Liver (tissue), 9 donors: ENCODE results near the gene CGN. TPM values are rescaled to one million over a fixed set of nuclear protein-coding genes. Genes with fewer than 3 reads are reported as not detected.

Experiments used
- DNase-seq: peaks from one replicate; pipeline ENCODE4 v3.0.0-alpha.2; 2017; ENCODE audit warnings: low spot score
- H3K27ac ChIP-seq, 2 donors: one replicate each; pipeline ENCODE4 v1.7.0; 2013; ENCODE audit warnings: inconsistent platforms in 2 of 2, low read length in 2 of 2, control low read depth in 1 of 2, low read depth in 1 of 2, mild to moderate bottlenecking in 1 of 2
- H3K27me3 ChIP-seq, 4 donors: one replicate each; pipeline versions ENCODE4 v1.6.1 to v1.7.0; 2013; ENCODE audit warnings: low read length in 3 of 4, inconsistent platforms in 1 of 4, mild to moderate bottlenecking in 1 of 4, moderate library complexity in 1 of 4; ENCODE audit not compliant: control insufficient read depth in 4 of 4, insufficient read depth in 4 of 4
- H3K36me3 ChIP-seq, 4 donors: one replicate each; pipeline versions ENCODE4 v1.6.1 to v1.7.0; 2013; ENCODE audit warnings: low read length in 3 of 4, mild to moderate bottlenecking in 3 of 4, low read depth in 1 of 4, moderate library complexity in 1 of 4; ENCODE audit not compliant: control insufficient read depth in 4 of 4, insufficient read depth in 3 of 4
- H3K4me1 ChIP-seq, 4 donors: one replicate each; pipeline versions ENCODE4 v1.6.1 to v1.7.0; 2013; ENCODE audit warnings: low read length in 3 of 4, mild to moderate bottlenecking in 3 of 4, moderate library complexity in 1 of 4; ENCODE audit not compliant: control insufficient read depth in 4 of 4, insufficient read depth in 4 of 4
- H3K4me3 ChIP-seq, 3 donors: one replicate each; pipeline versions ENCODE4 v1.6.1 to v1.7.0; 2013; ENCODE audit warnings: low read length in 3 of 3, control low read depth in 1 of 3, low read depth in 1 of 3, mild to moderate bottlenecking in 1 of 3
- H3K9ac ChIP-seq, 2 donors: one replicate each; pipeline ENCODE4 v1.7.0; 2013; ENCODE audit warnings: low read length in 2 of 2, mild to moderate bottlenecking in 2 of 2, moderate library complexity in 2 of 2, control low read depth in 1 of 2, low read depth in 1 of 2
- H3K9me3 ChIP-seq, 4 donors: one replicate each; pipeline versions ENCODE4 v1.6.1 to v1.7.0; 2013; ENCODE audit warnings: low read length in 3 of 4; ENCODE audit not compliant: control insufficient read depth in 4 of 4
- ATF3 ChIP-seq: IDR thresholded peaks from 2 replicates; pipeline ENCODE4 v1.6.1; 2016; ENCODE audit warnings: antibody characterized with exemption
- EGR1 ChIP-seq, 2 donors: IDR thresholded peaks; 2 replicates each; pipeline ENCODE4 v1.6.1; 2016 to 2018; ENCODE audit warnings: antibody characterized with exemption in 2 of 2, low read depth in 2 of 2
- FOXA1 ChIP-seq: IDR thresholded peaks from 2 replicates; pipeline ENCODE4 v1.6.1; 2016; ENCODE audit warnings: antibody characterized with exemption
- FOXA2 ChIP-seq: IDR thresholded peaks from 2 replicates; pipeline ENCODE4 v1.6.1; 2016; ENCODE audit warnings: antibody characterized with exemption
- GABPA ChIP-seq, 2 donors: IDR thresholded peaks in 1 of 2; conservative IDR thresholded peaks in 1 of 2; 2 replicates each; pipeline ENCODE4 v1.6.1; 2016; ENCODE audit warnings: antibody characterized with exemption in 2 of 2, mild to moderate bottlenecking in 1 of 2, moderate library complexity in 1 of 2
- HNF4A ChIP-seq, 2 donors: conservative IDR thresholded peaks; 2 replicates each; pipeline ENCODE4 v1.6.1; 2016; ENCODE audit warnings: antibody characterized with exemption in 2 of 2, mild to moderate bottlenecking in 2 of 2
- HNF4G ChIP-seq: IDR thresholded peaks from 2 replicates; pipeline ENCODE4 v1.6.1; 2016; ENCODE audit warnings: antibody characterized with exemption
- JUND ChIP-seq, 2 donors: IDR thresholded peaks; 2 replicates each; pipeline ENCODE4 v1.6.1; 2016; ENCODE audit warnings: antibody characterized with exemption in 2 of 2
- NR2F2 ChIP-seq: IDR thresholded peaks from 2 replicates; pipeline ENCODE4 v1.6.1; 2016; ENCODE audit warnings: antibody characterized with exemption
- RAD21 ChIP-seq, 2 donors: IDR thresholded peaks; 2 replicates each; pipeline ENCODE4 v1.6.1; 2016; ENCODE audit warnings: antibody characterized with exemption in 2 of 2, mild to moderate bottlenecking in 2 of 2
- RXRA ChIP-seq, 2 donors: IDR thresholded peaks; 2 replicates each; pipeline ENCODE4 v1.6.1; 2017 to 2018; ENCODE audit warnings: antibody characterized with exemption in 2 of 2, mild to moderate bottlenecking in 1 of 2
- SP1 ChIP-seq: IDR thresholded peaks from 2 replicates; pipeline ENCODE4 v1.6.1; 2018; ENCODE audit warnings: antibody characterized with exemption, mild to moderate bottlenecking
- TAF1 ChIP-seq: conservative IDR thresholded peaks from 2 replicates; pipeline ENCODE4 v1.6.1; 2016; ENCODE audit warnings: antibody characterized with exemption, mild to moderate bottlenecking
- YY1 ChIP-seq: IDR thresholded peaks from 2 replicates; pipeline ENCODE4 v1.6.1; 2016; ENCODE audit warnings: antibody characterized with exemption, mild to moderate bottlenecking
- ZBTB33 ChIP-seq: IDR thresholded peaks from 2 replicates; pipeline ENCODE4 v1.6.1; 2016; ENCODE audit warnings: antibody characterized with exemption
- WGBS: extraction: QIAGEN DNeasy Blood & Tissue Kit; methylation state at CpG from one replicate; pipeline ENCODE4 v1.1.7; 2013; 5-methylcytosine and 5-hydroxymethylcytosine counted together
- polyA plus RNA-seq, 2 donors: library from polyadenylated mRNA; stranded (reverse) in 1 of 2; unstranded in 1 of 2; fragments of 200-250 nt in 1 of 2; fragments of >200 nt in 1 of 2; fragmentation: Nextera tagmentation in 1 of 2; extraction: Ambion mirVana in 1 of 2; gene quantifications; one replicate each; pipeline versions ENCODE4 v1.2.1 to v1.2.3, GENCODE V29; 2013 to 2015
- total RNA-seq, 2 donors: library from RNA; depleted of rRNA; stranded (reverse); fragments of >200 nt; gene quantifications; one replicate each; pipeline ENCODE4 v1.2.3, GENCODE V29; 2014
- TF ChIP-seq, protein P1 (sequence below): IDR thresholded peaks from 2 replicates; pipeline ENCODE4 v1.6.1; 2016; ENCODE audit warnings: antibody characterized with exemption
- TF ChIP-seq, protein P2 (sequence below): IDR thresholded peaks from 2 replicates; pipeline ENCODE4 v1.6.1; 2016; ENCODE audit warnings: antibody characterized with exemption, mild to moderate bottlenecking
- TF ChIP-seq, protein P3 (sequence below): fragments of 150-350 bp; IDR thresholded peaks from 2 replicates; pipeline ENCODE4 v1.5.1; 2017; ENCODE audit warnings: improper control_type of control experiment, low read depth, low read length; ENCODE audit not compliant: missing input control
- donor health status: healthy.
- donor health status: healthy.
- donor health status: healthy.
- donor health status: healthy.
- donor health status: healthy.

The CGN gene
- total and polyA plus RNA-seq, 4 donors, result 16.9 to 48.9 (median 19.4) TPM

DNA sequence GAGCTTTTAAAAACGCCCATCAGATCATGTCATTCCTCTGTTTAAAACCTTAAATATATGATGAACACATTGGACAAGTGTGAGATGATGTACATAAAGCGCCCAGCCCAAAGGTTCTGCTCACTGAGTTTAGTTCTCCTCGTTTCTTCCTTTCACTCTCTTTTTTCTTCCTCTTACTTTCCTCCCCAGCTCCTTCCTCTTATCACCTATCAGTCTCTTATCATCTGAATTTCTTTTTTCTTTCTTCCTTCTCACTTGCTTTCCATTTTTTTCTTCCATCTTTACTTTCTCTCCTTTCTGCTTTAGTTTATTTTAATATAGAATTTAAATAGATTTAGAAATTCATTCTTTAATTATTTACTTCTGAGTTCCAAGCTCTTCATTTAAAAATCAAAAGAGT, 34.1 kb upstream of the CGN start:
- H3K4me1 ChIP-seq, result no peaks in the 10 kb centered on the region
- no peak for DNase-seq
- no peaks in the 10 kb centered on the region for H3K27me3 ChIP-seq
- H3K27ac ChIP-seq, result no peak overlapping the region
- no peak overlapping the region for H3K9ac ChIP-seq
- no peak overlapping the region for H3K4me3 ChIP-seq
- TF ChIP-seq, protein P1, sequence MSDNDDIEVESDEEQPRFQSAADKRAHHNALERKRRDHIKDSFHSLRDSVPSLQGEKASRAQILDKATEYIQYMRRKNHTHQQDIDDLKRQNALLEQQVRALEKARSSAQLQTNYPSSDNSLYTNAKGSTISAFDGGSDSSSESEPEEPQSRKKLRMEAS, result no peak
- TF ChIP-seq GABPA (IDR thresholded peaks at IDR 0.05 in 1 of 2, conservative IDR thresholded peaks at IDR 0.05 in 1 of 2) (no peak), RAD21 (IDR thresholded peaks at IDR 0.05) (no peak), HNF4G (no peak), TAF1 (no peak), HNF4A (conservative IDR thresholded peaks at IDR 0.05) (no peak), SP1 (no peak), FOXA1 (no peak), RXRA (IDR thresholded peaks at IDR 0.05) (no peak), EGR1 (IDR thresholded peaks at IDR 0.05; ENCODE audit: low read depth in 2 of 2) (no peak), ATF3 (no peak), FOXA2 (no peak), ZBTB33 (no peak), YY1 (no peak), NR2F2 (no peak), JUND (IDR thresholded peaks at IDR 0.05) (no peak)
- TF ChIP-seq, protein P2, sequence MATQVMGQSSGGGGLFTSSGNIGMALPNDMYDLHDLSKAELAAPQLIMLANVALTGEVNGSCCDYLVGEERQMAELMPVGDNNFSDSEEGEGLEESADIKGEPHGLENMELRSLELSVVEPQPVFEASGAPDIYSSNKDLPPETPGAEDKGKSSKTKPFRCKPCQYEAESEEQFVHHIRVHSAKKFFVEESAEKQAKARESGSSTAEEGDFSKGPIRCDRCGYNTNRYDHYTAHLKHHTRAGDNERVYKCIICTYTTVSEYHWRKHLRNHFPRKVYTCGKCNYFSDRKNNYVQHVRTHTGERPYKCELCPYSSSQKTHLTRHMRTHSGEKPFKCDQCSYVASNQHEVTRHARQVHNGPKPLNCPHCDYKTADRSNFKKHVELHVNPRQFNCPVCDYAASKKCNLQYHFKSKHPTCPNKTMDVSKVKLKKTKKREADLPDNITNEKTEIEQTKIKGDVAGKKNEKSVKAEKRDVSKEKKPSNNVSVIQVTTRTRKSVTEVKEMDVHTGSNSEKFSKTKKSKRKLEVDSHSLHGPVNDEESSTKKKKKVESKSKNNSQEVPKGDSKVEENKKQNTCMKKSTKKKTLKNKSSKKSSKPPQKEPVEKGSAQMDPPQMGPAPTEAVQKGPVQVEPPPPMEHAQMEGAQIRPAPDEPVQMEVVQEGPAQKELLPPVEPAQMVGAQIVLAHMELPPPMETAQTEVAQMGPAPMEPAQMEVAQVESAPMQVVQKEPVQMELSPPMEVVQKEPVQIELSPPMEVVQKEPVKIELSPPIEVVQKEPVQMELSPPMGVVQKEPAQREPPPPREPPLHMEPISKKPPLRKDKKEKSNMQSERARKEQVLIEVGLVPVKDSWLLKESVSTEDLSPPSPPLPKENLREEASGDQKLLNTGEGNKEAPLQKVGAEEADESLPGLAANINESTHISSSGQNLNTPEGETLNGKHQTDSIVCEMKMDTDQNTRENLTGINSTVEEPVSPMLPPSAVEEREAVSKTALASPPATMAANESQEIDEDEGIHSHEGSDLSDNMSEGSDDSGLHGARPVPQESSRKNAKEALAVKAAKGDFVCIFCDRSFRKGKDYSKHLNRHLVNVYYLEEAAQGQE, result no peak
- TF ChIP-seq, protein P3, sequence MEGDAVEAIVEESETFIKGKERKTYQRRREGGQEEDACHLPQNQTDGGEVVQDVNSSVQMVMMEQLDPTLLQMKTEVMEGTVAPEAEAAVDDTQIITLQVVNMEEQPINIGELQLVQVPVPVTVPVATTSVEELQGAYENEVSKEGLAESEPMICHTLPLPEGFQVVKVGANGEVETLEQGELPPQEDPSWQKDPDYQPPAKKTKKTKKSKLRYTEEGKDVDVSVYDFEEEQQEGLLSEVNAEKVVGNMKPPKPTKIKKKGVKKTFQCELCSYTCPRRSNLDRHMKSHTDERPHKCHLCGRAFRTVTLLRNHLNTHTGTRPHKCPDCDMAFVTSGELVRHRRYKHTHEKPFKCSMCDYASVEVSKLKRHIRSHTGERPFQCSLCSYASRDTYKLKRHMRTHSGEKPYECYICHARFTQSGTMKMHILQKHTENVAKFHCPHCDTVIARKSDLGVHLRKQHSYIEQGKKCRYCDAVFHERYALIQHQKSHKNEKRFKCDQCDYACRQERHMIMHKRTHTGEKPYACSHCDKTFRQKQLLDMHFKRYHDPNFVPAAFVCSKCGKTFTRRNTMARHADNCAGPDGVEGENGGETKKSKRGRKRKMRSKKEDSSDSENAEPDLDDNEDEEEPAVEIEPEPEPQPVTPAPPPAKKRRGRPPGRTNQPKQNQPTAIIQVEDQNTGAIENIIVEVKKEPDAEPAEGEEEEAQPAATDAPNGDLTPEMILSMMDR, result no peak
- whole genome bisulfite sequencing, result 87% methylated on average over 3 of the region's 3 CpGs
- H3K9me3 ChIP-seq, result peaks cover 0 to 4% (median 0%) of the 10 kb centered on the region in 4 donors
- H3K36me3 ChIP-seq, result peaks cover 0 to 1% (median 0%) of the 10 kb centered on the region in 4 donors
